ENCODE measurements around the gene SYNE2. TPM values are rescaled to one million over a fixed set of nuclear protein-coding genes. Genes with fewer than 3 reads are reported as not detected.

SYNE2 gene
- polyA plus RNA-seq, 1 donor from 2014 or later, result 18.1 TPM

GRCh38 chr14:63949696-63950095 lies 96.9 kb downstream of the SYNE2 start:
- Mint-ChIP-seq H3K9me3 (no peaks in the 10 kb centered on the region), H3K4me3 (no peak overlapping the region), H3K27ac (no peak overlapping the region), H3K27me3 (no peaks in the 10 kb centered on the region), H3K4me1 (no peaks in the 10 kb centered on the region), H3K36me3 (peaks cover 8% of the 10 kb centered on the region)

- H3K4me1 Mint-ChIP-seq, result no peaks in the 10 kb centered on the region
- H3K27ac Mint-ChIP-seq, result no peak overlapping the region
- peaks cover 5% of the 10 kb centered on the region for H3K36me3 Mint-ChIP-seq
- H3K9me3 Mint-ChIP-seq, result no peaks in the 10 kb centered on the region
- H3K27me3 Mint-ChIP-seq, result no peaks in the 10 kb centered on the region
- no peak overlapping the region for H3K4me3 Mint-ChIP-seq
Measured at GRCh38 chr14:63951021-63951420, 98.2 kb downstream of the SYNE2 start.

- Mint-ChIP-seq H3K4me1 (no peaks in the 10 kb centered on the region), H3K4me3 (no peak overlapping the region), H3K27me3 (no peaks in the 10 kb centered on the region), H3K9me3 (no peaks in the 10 kb centered on the region), H3K27ac (no peak overlapping the region), H3K36me3 (peaks cover 3% of the 10 kb centered on the region)
Measured at GRCh38 chr14:63951429-63951828, 98.6 kb downstream of the SYNE2 start.

GRCh38 chr14:63952053-63952932 lies 99.5 kb downstream of the SYNE2 start:
- no peaks in the 10 kb centered on the region for H3K4me1 Mint-ChIP-seq
- H3K36me3 Mint-ChIP-seq, result peaks cover 3% of the 10 kb centered on the region

GRCh38 chr14:63952933-63953437 lies 100.2 kb downstream of the SYNE2 start:
- Mint-ChIP-seq H3K4me1 (no peaks in the 10 kb centered on the region), H3K27ac (no peak overlapping the region), H3K27me3 (no peaks in the 10 kb centered on the region), H3K9me3 (no peaks in the 10 kb centered on the region), H3K4me3 (no peak overlapping the region), H3K36me3 (peaks cover 3% of the 10 kb centered on the region)

More at GRCh38 chr14:63952053-63952932, 99.5 kb downstream of the SYNE2 start:
- Mint-ChIP-seq H3K9me3 (no peaks in the 10 kb centered on the region), H3K27ac (peak overlapping the region in 1 of 3 donors; percentile 57), H3K27me3 (no peaks in the 10 kb centered on the region), H3K4me3 (no peak overlapping the region)

GRCh38 chr14:63956326-63956725 lies 103.5 kb downstream of the SYNE2 start:
- H3K4me3 Mint-ChIP-seq, result no peak overlapping the region
- H3K9me3 Mint-ChIP-seq, result no peaks in the 10 kb centered on the region
- no peaks in the 10 kb centered on the region for H3K36me3 Mint-ChIP-seq
- no peaks in the 10 kb centered on the region for H3K27me3 Mint-ChIP-seq
- H3K27ac Mint-ChIP-seq, result no peak overlapping the region
- H3K4me1 Mint-ChIP-seq, result no peaks in the 10 kb centered on the region

GRCh38 chr14:63960926-63961567 lies 108.2 kb downstream of the SYNE2 start:
- H3K27me3 Mint-ChIP-seq, result no peaks in the 10 kb centered on the region
- no peak overlapping the region for H3K27ac Mint-ChIP-seq
- H3K4me1 Mint-ChIP-seq, result no peaks in the 10 kb centered on the region
- no peak overlapping the region for H3K4me3 Mint-ChIP-seq
- H3K9me3 Mint-ChIP-seq, result no peaks in the 10 kb centered on the region
- H3K36me3 Mint-ChIP-seq, result no peaks in the 10 kb centered on the region

GRCh38 chr14:63962906-63963305 lies 110.1 kb downstream of the SYNE2 start:
- Mint-ChIP-seq H3K4me3 (no peak overlapping the region), H3K4me1 (no peaks in the 10 kb centered on the region), H3K36me3 (no peaks in the 10 kb centered on the region), H3K27ac (no peak overlapping the region), H3K27me3 (no peaks in the 10 kb centered on the region), H3K9me3 (no peaks in the 10 kb centered on the region)

GRCh38 chr14:63963439-63963838 lies 110.6 kb downstream of the SYNE2 start:
- H3K27me3 Mint-ChIP-seq, result no peaks in the 10 kb centered on the region
- no peak overlapping the region for H3K4me3 Mint-ChIP-seq
- H3K9me3 Mint-ChIP-seq, result no peaks in the 10 kb centered on the region
- no peak overlapping the region for H3K27ac Mint-ChIP-seq
- H3K4me1 Mint-ChIP-seq, result no peaks in the 10 kb centered on the region
- no peaks in the 10 kb centered on the region for H3K36me3 Mint-ChIP-seq

- Mint-ChIP-seq H3K4me1 (no peaks in the 10 kb centered on the region), H3K27ac (no peak overlapping the region), H3K27me3 (no peaks in the 10 kb centered on the region), H3K4me3 (no peak overlapping the region), H3K9me3 (no peaks in the 10 kb centered on the region), H3K36me3 (no peaks in the 10 kb centered on the region)
Measured at GRCh38 chr14:63964113-63964512, 111.3 kb downstream of the SYNE2 start.

- H3K27ac Mint-ChIP-seq, result no peak overlapping the region
- no peak overlapping the region for H3K4me3 Mint-ChIP-seq
- H3K27me3 Mint-ChIP-seq, result no peaks in the 10 kb centered on the region
- H3K4me1 Mint-ChIP-seq, result no peaks in the 10 kb centered on the region
- H3K9me3 Mint-ChIP-seq, result no peaks in the 10 kb centered on the region
- no peaks in the 10 kb centered on the region for H3K36me3 Mint-ChIP-seq
Measured at GRCh38 chr14:63966407-63966806, 113.6 kb downstream of the SYNE2 start.

GRCh38 chr14:63972323-63972932 lies 119.6 kb downstream of the SYNE2 start:
- Mint-ChIP-seq H3K36me3 (no peaks in the 10 kb centered on the region), H3K4me1 (peaks cover 0 to 3% (median 0%) of the 10 kb centered on the region in 3 donors), H3K27me3 (no peaks in the 10 kb centered on the region), H3K4me3 (no peak overlapping the region), H3K9me3 (no peaks in the 10 kb centered on the region), H3K27ac (no peak overlapping the region)

GRCh38 chr14:63974176-63974575 lies 121.4 kb downstream of the SYNE2 start:
- no peaks in the 10 kb centered on the region for H3K36me3 Mint-ChIP-seq
- H3K4me1 Mint-ChIP-seq, result peaks cover 0 to 3% (median 0%) of the 10 kb centered on the region in 3 donors
- no peak overlapping the region for H3K27ac Mint-ChIP-seq
- H3K9me3 Mint-ChIP-seq, result no peaks in the 10 kb centered on the region
- no peak overlapping the region for H3K4me3 Mint-ChIP-seq
- no peaks in the 10 kb centered on the region for H3K27me3 Mint-ChIP-seq

GRCh38 chr14:63981569-63981968 lies 128.8 kb downstream of the SYNE2 start:
- Mint-ChIP-seq H3K9me3 (no peaks in the 10 kb centered on the region), H3K27me3 (no peaks in the 10 kb centered on the region), H3K36me3 (peaks cover 2% of the 10 kb centered on the region), H3K4me3 (no peak overlapping the region), H3K27ac (no peak overlapping the region), H3K4me1 (no peaks in the 10 kb centered on the region)

GRCh38 chr14:63982156-63982555 lies 129.4 kb downstream of the SYNE2 start:
- H3K27ac Mint-ChIP-seq, result no peak overlapping the region

More at GRCh38 chr14:63982156-63982555, 129.4 kb downstream of the SYNE2 start:
- Mint-ChIP-seq H3K36me3 (peaks cover 3% of the 10 kb centered on the region), H3K9me3 (no peaks in the 10 kb centered on the region), H3K4me1 (no peaks in the 10 kb centered on the region), H3K27me3 (no peaks in the 10 kb centered on the region), H3K4me3 (no peak overlapping the region)
